Measurements from ENCODE around the gene NALCN. TPM values are rescaled to one million over a fixed set of nuclear protein-coding genes. Genes with fewer than 3 reads are reported as not detected.

NALCN gene
- total RNA-seq, 4 donors from 2014 or later, result 0.47 to 0.57 TPM; not detected in 2

DNA sequence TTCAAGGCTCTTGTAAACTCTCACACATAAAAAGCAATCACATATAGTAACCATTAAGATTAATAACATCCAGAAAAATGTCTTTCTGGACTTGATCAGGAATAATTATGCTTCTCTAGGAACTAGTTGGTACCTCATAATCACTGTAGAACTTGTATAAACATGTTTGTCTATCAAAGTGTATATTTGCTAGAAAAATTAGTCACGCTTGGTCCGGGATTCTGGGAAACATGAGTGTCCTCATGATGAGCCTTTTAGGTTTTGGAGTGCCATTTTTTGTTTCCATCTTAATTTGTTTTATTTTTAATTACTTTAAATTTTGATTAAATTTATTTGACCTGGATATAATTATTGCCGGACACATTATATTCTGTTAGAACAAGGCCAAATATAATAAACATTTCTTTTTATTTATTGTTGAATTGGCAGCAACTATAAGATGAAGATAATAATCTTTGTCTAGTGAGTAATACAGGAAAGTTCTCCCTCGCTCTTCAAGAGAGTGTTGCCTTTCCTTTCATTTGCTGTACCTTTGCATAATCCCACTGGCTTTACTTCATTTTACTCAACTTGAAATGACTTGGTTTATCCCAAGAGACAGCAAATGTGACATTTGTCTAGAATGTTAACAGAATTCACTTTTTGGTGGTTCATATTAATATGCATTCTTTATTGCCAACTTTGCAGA is 207.0 kb downstream of the NALCN start:
- H3K27me3 ChIP-seq, result no peaks in the 10 kb centered on the region
- no peak for TF ChIP-seq POLR2A (IDR thresholded peaks at IDR 0.05)
- TF ChIP-seq, protein P1, sequence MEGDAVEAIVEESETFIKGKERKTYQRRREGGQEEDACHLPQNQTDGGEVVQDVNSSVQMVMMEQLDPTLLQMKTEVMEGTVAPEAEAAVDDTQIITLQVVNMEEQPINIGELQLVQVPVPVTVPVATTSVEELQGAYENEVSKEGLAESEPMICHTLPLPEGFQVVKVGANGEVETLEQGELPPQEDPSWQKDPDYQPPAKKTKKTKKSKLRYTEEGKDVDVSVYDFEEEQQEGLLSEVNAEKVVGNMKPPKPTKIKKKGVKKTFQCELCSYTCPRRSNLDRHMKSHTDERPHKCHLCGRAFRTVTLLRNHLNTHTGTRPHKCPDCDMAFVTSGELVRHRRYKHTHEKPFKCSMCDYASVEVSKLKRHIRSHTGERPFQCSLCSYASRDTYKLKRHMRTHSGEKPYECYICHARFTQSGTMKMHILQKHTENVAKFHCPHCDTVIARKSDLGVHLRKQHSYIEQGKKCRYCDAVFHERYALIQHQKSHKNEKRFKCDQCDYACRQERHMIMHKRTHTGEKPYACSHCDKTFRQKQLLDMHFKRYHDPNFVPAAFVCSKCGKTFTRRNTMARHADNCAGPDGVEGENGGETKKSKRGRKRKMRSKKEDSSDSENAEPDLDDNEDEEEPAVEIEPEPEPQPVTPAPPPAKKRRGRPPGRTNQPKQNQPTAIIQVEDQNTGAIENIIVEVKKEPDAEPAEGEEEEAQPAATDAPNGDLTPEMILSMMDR (IDR thresholded peaks at IDR 0.05), result no peak

DNA sequence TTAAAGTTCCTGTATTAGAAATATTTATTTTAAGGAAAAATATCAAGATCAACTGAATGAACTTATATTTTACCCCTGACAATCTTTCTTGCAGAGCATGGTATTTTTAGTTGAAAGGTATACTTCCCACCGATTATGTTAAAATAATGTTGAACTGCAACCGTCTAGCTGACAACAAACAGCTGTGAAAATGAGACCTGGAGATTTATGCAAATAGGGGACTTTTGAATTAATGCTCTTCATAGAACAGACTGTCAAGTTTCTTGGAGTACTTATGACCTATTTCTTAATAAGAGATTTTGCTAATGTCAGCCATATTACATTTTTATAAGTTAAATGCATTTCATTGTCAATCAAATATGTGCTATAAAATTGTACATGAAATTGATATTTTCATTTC is 210.9 kb downstream of the NALCN start:
- WGBS, 2 donors, result 67 to 68% methylated on average over 2 of the region's 2 CpGs
- H3K4me3 ChIP-seq, result no peak overlapping the region
- no peaks in the 10 kb centered on the region for H3K9me3 ChIP-seq
- no peaks in the 10 kb centered on the region for H3K4me1 ChIP-seq
- no peaks in the 10 kb centered on the region for H3K36me3 ChIP-seq
- TF ChIP-seq, protein P1 (IDR thresholded peaks at IDR 0.05), result no peak
- TF ChIP-seq POLR2A (IDR thresholded peaks at IDR 0.05), result no peak
- intact Hi-C loops (cut with DNase I), result no loop called here
- no peak for DNase-seq
- no peak overlapping the region for H3K27ac ChIP-seq
- H3K27me3 ChIP-seq, result no peaks in the 10 kb centered on the region

More for the DNA sequence above, 207.0 kb downstream of the NALCN start:
- H3K4me1 ChIP-seq, result no peaks in the 10 kb centered on the region
- DNase-seq, result no peak
- no peak overlapping the region for H3K27ac ChIP-seq
- no peak overlapping the region for H3K4me3 ChIP-seq
- no peaks in the 10 kb centered on the region for H3K36me3 ChIP-seq
- WGBS, 2 donors, result 45 to 65% methylated on average over 4 of the region's 4 CpGs
- intact Hi-C loops (cut with DNase I), result no loop called here
- no peaks in the 10 kb centered on the region for H3K9me3 ChIP-seq

DNA sequence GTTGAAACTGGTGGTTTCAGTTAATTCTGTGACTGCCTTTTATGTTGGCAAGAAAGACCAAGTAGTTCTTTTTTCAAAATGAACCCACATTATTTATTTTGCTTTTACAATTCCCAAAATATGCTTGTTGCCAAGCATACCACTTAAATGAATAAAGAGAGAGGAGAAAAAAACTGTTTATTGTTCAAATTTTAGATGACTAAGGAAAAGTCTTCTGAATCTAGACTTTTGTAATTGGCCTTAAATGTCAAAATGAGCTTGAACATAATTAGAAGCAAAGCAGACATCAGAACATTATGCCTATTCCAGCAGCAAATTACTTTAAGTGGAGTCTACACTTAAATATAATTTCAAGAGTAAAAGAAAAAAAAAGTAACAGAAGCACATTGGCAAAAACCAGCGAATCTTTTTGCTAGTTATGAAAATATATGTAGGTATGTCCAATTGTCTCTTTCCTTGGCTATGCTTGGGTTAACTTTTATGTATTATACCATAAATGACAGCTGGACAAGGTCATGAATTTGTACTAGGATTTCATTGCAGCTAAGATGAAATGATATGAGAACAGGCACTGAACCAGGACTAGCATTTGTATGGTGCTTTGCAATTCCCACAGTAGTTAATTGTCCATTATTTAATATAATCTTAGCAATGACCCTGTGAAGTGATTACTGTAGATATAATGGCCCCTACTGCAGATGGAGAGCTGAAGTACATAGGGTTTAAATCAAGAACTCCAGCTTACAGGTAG is 211.9 kb downstream of the NALCN start:
- no peaks in the 10 kb centered on the region for H3K9me3 ChIP-seq
- H3K27me3 ChIP-seq, result no peaks in the 10 kb centered on the region
- H3K36me3 ChIP-seq, result no peaks in the 10 kb centered on the region
- H3K27ac ChIP-seq, result no peak overlapping the region
- intact Hi-C loops (cut with DNase I), result no loop called here
- no peak for DNase-seq
- no peak for TF ChIP-seq POLR2A (IDR thresholded peaks at IDR 0.05)
- TF ChIP-seq, protein P1 (IDR thresholded peaks at IDR 0.05), result no peak
- H3K4me1 ChIP-seq, result no peaks in the 10 kb centered on the region
- H3K4me3 ChIP-seq, result no peak overlapping the region
- 22 to 61% methylated on average over 1 of the region's 1 CpG for WGBS, 2 donors

DNA sequence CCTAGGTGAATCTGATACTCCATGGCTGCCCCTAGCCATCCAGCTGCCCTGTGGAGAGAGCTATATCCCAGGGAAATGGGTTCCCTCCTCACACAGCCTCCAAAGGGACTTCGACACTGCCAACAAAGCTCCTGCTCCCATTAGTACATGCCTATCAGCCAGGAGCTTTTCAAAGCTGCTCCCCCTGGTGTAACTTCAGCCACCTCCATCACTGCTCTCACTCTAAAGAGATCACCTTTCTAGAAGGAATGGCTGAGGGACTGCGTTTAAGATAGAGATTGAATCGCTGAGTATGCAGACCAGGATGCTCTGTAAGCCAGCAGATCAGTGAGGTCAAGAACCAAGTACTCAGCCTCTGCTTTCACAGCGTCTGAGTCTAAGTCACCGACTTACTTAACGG is 213.7 kb downstream of the NALCN start:
- intact Hi-C loops (cut with DNase I), result no loop called here

DNA sequence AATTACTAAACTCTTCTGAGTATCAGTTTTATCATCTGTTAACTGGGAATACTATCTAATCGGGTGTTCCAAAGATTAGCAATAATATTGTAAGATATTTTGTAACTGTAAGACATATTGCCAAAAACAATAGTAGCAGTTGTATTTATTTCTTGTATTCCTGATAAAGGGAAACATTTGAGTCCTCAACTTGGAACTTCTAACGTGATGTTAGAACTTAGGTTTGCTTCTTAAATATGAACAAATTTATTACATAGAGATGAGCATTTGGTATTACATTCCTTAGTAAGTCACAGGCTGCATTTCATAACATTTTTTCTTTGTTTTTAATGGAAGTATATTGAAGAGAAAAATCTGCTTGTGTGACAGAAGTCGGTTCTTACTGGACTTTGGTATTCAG is 225.3 kb downstream of the NALCN start:
- intact Hi-C loops (cut with DNase I), result no loop called here
- TF ChIP-seq, protein P1 (IDR thresholded peaks at IDR 0.05), result no peak
- no peak for TF ChIP-seq POLR2A (IDR thresholded peaks at IDR 0.05)
- Histone ChIP-seq H3K27ac (no peak overlapping the region), H3K9me3 (no peaks in the 10 kb centered on the region), H3K4me3 (no peak overlapping the region), H3K4me1 (no peaks in the 10 kb centered on the region), H3K27me3 (no peaks in the 10 kb centered on the region), H3K36me3 (no peaks in the 10 kb centered on the region)
- WGBS, 2 donors, result 65 to 69% methylated on average over 3 of the region's 3 CpGs
- DNase-seq, result no peak

More for the DNA sequence above, 213.7 kb downstream of the NALCN start:
- Histone ChIP-seq H3K36me3 (no peaks in the 10 kb centered on the region), H3K27ac (no peak overlapping the region), H3K4me3 (no peak overlapping the region), H3K4me1 (no peaks in the 10 kb centered on the region), H3K9me3 (no peaks in the 10 kb centered on the region), H3K27me3 (no peaks in the 10 kb centered on the region)
- DNase-seq, result no peak
- 58 to 72% methylated on average over 5 to 6 of the region's 6 CpGs for WGBS, 2 donors
- TF ChIP-seq POLR2A (IDR thresholded peaks at IDR 0.05), result no peak
- TF ChIP-seq, protein P1 (IDR thresholded peaks at IDR 0.05), result no peak

All from esophagus squamous epithelium (tissue), 5 donors.